Rectal smooth muscle tissue (tissue), 1 donor: ENCODE data around the gene CXorf49B.
"Not testable (repeated sequence)": the region's sequence is repeated elsewhere in the genome, so short reads cannot be mapped to it uniquely, and the experiment has no call there.

ENCODE experiments used
- H3K27ac ChIP-seq: one replicate; pipeline ENCODE4 v1.7.0; 2013; ENCODE audit warnings: low read depth, low read length, inconsistent platforms
- H3K27me3 ChIP-seq: one replicate; pipeline ENCODE4 v1.7.0; 2013; ENCODE audit warnings: low read length; ENCODE audit not compliant: control insufficient read depth, insufficient read depth
- H3K36me3 ChIP-seq: one replicate; pipeline ENCODE4 v1.7.0; 2013; ENCODE audit warnings: low read length; ENCODE audit not compliant: control insufficient read depth, insufficient read depth
- H3K4me1 ChIP-seq: one replicate; pipeline ENCODE4 v1.7.0; 2013; ENCODE audit warnings: low read length; ENCODE audit not compliant: control insufficient read depth, insufficient read depth
- H3K4me3 ChIP-seq: one replicate; pipeline ENCODE4 v1.7.0; 2013; ENCODE audit warnings: low read length
- H3K9ac ChIP-seq: one replicate; pipeline ENCODE4 v1.7.0; 2013; ENCODE audit warnings: low read length

The CXorf49B gene

DNA sequence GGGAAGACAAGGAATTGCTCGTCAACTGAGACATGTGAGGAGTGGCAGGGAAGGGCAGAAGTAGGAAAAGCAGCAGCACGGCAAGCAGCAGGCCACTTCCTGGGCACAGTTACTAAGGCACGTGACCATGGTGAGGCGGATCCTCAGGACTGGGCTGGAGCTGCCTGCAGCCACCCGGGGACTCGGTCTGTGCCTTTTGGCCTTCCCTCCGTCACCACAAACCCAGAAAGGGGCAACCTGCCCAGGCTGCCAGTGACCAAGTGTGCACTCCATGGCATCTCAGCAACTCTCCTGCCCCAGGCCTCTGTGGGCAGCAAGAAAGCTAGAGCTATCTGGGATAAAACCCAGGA lies 19.8 kb downstream of the CXorf49B start:
- not testable (repeated sequence) for H3K36me3 ChIP-seq

DNA sequence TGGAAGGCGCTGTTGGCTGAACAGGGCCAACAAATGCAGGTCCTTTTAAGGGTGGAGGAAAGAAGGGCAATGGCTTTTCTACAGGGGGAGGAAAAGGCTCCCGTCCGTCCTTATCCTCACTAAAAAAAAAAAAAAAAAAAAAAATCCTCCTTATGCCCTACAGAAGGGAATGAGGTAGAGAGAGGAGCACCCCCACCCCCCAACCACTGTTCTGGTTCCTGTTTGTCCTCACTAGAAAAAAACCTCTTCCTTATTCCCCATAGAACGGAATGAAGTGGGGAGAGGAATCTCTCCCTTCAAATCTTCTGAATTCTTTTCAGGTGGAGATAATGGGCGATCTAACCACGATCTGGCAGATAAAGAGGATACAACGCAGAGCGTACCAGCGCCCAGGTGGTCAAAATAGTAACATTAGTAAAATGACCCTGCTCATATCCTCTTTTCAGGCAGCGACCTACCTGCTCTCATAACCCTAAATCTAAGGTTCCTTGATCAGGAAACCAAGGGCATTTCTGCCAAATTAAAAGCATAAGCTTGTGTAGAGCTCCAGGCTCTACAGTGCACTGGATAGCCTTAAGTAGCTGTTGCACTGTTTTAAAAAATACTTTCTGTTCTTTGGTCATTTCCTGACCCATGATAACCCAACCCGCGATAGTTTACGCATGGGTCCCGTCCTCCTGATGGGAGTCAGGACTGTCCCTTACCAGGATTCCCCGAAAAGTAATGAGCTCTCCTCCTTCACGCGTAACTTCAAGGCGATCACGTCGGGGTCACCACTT lies 20.6 kb downstream of the CXorf49B start:
- not testable (repeated sequence) for H3K4me1 ChIP-seq, H3K27ac ChIP-seq, H3K9ac ChIP-seq, H3K36me3 ChIP-seq, H3K27me3 ChIP-seq, H3K4me3 ChIP-seq

More for the DNA sequence above, 19.8 kb downstream of the CXorf49B start:
- not testable (repeated sequence) for H3K9ac ChIP-seq, H3K4me1 ChIP-seq, H3K4me3 ChIP-seq, H3K27ac ChIP-seq, H3K27me3 ChIP-seq

DNA sequence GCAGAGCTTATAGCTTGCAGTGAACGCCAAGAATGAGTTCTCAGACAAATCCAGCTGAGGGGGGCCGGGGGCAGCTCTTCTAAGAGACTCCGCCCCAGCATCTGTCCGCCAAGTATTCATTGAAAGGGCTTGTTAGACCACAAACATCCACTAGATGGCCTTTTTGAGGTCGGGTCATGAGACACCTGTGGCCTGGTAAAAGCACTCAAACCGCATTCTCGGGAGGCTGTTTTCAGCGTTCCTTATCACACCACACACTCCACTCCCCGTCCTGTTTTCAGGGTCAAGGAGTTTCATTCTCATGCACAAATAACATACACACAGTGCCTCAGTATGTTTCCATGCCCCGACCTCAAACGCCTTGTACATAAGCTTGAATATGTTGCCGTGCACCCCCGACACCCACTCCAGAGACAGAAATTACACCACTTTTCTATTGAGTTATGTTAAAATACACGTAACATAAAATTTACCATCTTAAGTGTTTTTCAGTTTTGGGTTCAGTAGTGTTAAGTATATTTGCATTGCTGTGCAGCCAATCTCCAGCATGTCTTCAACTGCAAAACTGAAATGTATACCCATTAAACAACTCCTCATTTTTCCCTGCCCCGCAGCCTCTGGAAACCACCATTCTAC lies 21.3 kb downstream of the CXorf49B start:
- not testable (repeated sequence) for H3K36me3 ChIP-seq, H3K27ac ChIP-seq, H3K4me3 ChIP-seq, H3K27me3 ChIP-seq, H3K4me1 ChIP-seq, H3K9ac ChIP-seq

DNA sequence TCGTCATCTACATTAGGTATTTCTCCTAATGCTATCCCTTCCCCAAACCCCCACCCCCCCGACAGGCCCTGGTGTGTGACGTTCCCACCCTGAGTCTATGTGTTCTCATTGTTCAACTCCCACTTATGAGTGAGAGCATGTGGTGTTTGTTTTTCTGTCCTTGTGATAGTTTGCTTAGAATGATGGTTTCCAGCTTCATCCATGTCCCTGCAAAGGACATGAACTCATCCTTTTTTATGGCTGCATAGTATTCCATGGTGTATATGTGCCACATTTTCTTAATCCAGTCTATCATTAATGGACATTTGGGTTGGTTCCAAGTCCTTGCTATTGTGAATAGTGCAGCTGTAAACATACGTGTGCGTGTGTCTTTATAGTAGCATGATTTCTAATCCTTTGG lies 43.3 kb downstream of the CXorf49B start:
- not testable (repeated sequence) for H3K36me3 ChIP-seq, H3K4me3 ChIP-seq, H3K27me3 ChIP-seq, H3K9ac ChIP-seq, H3K27ac ChIP-seq, H3K4me1 ChIP-seq

DNA sequence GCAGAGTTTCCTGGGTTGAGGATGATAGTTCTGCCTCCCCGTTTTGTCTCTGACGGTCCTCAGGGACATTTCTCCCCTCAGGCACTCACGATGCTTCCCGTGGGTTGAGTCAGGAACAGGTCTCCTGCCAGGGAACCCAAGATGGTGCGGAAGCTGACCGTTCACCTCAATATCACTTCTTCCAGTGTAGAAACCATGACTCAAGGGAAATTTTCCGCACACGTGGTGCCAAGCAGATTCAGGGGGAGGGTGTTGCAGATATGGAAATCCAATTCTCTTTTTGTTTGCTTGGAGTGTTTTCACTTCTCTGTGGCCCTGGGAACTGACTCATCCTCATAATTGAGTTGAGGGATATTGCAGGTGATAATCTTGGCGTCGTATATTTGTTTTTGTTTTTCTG lies 46.7 kb downstream of the CXorf49B start:
- Histone ChIP-seq H3K27me3 (no peaks in the 10 kb centered on the region), H3K4me1 (no peaks in the 10 kb centered on the region), H3K27ac (no peak overlapping the region)

DNA sequence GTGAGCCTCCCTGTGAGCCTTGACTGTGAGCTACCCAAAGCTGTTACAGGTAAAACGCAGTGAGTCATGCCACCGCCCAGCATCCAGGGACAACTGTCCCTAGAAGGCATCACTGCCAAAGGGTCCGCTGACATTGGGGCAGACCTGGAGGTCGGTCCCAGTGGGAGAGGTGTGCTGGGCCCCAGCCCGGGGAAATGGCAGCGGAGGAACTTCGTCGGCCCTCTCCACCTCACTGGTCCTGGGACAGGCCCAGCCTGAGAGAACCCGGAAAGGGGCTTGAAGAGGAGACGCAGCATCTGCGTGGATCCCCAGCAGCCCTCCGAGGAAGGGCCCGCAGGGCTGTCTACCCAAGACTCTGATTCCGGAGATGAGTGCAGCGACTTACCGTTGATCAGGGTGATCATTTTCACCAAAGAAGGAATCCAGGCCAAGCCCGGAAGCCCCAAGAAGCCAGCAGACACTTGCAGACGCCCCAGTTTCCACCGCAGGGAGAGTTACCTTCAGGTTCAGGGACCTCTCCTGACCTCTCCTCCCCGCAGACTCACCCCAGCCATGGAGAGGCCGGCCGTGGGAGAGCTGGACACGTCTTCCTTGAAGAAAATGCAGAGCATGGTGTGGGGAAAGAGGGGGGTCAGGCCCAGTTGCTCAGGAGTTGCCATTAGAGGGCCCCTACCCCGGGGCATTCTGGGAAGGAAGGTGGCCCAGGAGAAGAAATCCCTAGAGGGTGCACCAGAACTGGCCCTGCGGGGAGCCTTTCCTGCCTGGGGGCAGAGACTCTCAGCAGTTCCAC lies 51.2 kb downstream of the CXorf49B start:
- no peak overlapping the region for H3K27ac ChIP-seq
- H3K27me3 ChIP-seq = no peaks in the 10 kb centered on the region
- H3K4me1 ChIP-seq = no peaks in the 10 kb centered on the region
- H3K9ac ChIP-seq = no peak overlapping the region
- no peaks in the 10 kb centered on the region for H3K36me3 ChIP-seq
- H3K4me3 ChIP-seq = no peak overlapping the region

More for the DNA sequence above, 46.7 kb downstream of the CXorf49B start:
- Histone ChIP-seq H3K4me3 (no peak overlapping the region), H3K36me3 (no peaks in the 10 kb centered on the region), H3K9ac (no peak overlapping the region)

DNA sequence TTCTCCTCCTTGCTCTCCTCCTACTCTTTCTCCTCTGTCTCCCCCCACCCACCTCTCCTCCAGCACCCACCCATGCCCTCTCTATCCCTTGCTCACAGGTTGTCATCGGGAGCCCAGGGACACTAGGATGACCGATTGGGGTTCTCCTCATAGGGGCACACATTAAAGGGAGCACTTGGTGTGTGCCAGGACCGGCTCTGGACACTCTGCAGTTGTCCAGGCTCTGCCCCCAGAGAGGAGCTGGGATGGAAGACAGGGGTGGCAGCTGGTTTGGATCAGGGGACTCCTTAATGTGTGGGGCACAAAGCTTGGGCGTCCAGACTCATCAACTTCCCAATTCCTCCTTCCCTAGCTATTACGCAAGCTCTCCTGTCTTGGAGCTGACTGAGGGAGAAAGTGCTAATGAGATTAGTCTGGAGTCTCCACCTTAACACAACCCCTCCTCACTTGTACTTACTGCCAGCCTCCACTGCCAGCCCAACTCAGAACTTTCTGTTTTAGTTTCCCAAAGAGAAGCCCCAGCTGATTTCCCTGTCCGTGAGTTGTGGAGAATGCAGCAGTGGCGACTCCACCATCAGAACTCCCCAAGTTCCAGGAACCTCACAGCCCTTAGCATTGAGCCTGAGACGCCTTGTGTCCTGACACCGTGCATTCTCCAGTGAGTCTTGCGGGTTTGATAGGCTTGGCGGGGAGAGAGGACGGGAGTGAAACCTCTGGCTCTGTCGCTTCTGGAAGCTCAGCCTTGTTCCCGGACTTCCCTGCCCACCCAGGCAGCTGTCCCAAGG lies 52.2 kb downstream of the CXorf49B start:
- Histone ChIP-seq H3K4me3 (no peak overlapping the region), H3K4me1 (no peaks in the 10 kb centered on the region), H3K9ac (no peak overlapping the region), H3K36me3 (no peaks in the 10 kb centered on the region), H3K27ac (no peak overlapping the region), H3K27me3 (no peaks in the 10 kb centered on the region)

DNA sequence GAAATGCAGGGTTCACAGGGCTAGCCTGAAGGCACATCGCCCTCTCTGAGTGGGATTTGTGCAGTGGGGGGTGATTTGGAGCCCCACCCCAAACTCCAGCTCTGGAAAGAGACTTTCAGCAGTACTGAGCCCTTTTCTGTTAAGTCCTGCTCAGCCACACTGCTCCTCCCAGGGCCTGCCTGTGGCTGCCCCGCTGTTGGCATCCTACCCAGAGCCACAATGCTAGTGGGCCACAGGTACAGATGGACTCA lies 52.7 kb downstream of the CXorf49B start:
- H3K27ac ChIP-seq = no peak overlapping the region
- no peaks in the 10 kb centered on the region for H3K36me3 ChIP-seq
- H3K9ac ChIP-seq = no peak overlapping the region
- no peaks in the 10 kb centered on the region for H3K4me1 ChIP-seq
- no peaks in the 10 kb centered on the region for H3K27me3 ChIP-seq
- H3K4me3 ChIP-seq = no peak overlapping the region
